ACC112 (cell line): Measurements from ENCODE around the gene CRADD.

Experiments used
- H2AFZ ChIP-seq: fragments of 200-600 bp; sonication (generic); one replicate; pipeline ENCODE4 v1.6.0; 2017; ENCODE audit warnings: antibody characterized with exemption, low read length; ENCODE audit not compliant: unreplicated experiment
- H3K27ac ChIP-seq: fragments of 200-600 bp; sonication (generic); 2 replicates; pipeline ENCODE4 v1.5.1; 2014; ENCODE audit warnings: low read depth, mild to moderate bottlenecking, antibody characterized with exemption, low read length, moderate library complexity
- H3K27me3 ChIP-seq: fragments of 200-600 bp; sonication (generic); 2 replicates; pipeline ENCODE4 v1.6.1; 2014; ENCODE audit warnings: mild to moderate bottlenecking, antibody characterized with exemption, low read length, moderate library complexity, mixed read lengths; ENCODE audit not compliant: insufficient read depth
- H3K36me3 ChIP-seq: fragments of 200-600 bp; sonication (generic); 2 replicates; pipeline ENCODE4 v1.6.1; 2016; ENCODE audit warnings: mild to moderate bottlenecking, antibody characterized with exemption, low read length, moderate library complexity, mixed read lengths; ENCODE audit not compliant: insufficient read depth
- H3K4me1 ChIP-seq: fragments of 200-600 bp; sonication (generic); one replicate; pipeline ENCODE4 v1.6.1; 2016; ENCODE audit warnings: low read length, mixed read lengths; ENCODE audit not compliant: insufficient read depth, unreplicated experiment, control insufficient read depth
- H3K4me3 ChIP-seq: fragments of 200-600 bp; sonication (generic); 2 replicates; pipeline ENCODE4 v1.5.1; 2014; ENCODE audit warnings: mild to moderate bottlenecking, low read depth, low read length
- H3K79me2 ChIP-seq: fragments of 200-600 bp; sonication (generic); one replicate; pipeline ENCODE4 v1.6.0; 2016; ENCODE audit warnings: low read length; ENCODE audit not compliant: control insufficient read depth, unreplicated experiment, insufficient read depth

Gene CRADD

GRCh38 chr12:93853698-93854478 lies 176.7 kb downstream of the CRADD start:
- no peaks in the 10 kb centered on the region for H3K27me3 ChIP-seq
- no peak overlapping the region for H2AFZ ChIP-seq
- no peak overlapping the region for H3K27ac ChIP-seq
- no peaks in the 10 kb centered on the region for H3K36me3 ChIP-seq
- no peak overlapping the region for H3K4me3 ChIP-seq
- H3K79me2 ChIP-seq, result no peaks in the 10 kb centered on the region
- no peaks in the 10 kb centered on the region for H3K4me1 ChIP-seq

GRCh38 chr12:93855261-93855660 lies 178.1 kb downstream of the CRADD start:
- no peaks in the 10 kb centered on the region for H3K27me3 ChIP-seq
- no peak overlapping the region for H2AFZ ChIP-seq
- H3K79me2 ChIP-seq, result no peaks in the 10 kb centered on the region
- H3K27ac ChIP-seq, result no peak overlapping the region
- H3K4me1 ChIP-seq, result no peaks in the 10 kb centered on the region
- H3K36me3 ChIP-seq, result no peaks in the 10 kb centered on the region
- H3K4me3 ChIP-seq, result no peak overlapping the region

- H3K27me3 ChIP-seq, result no peaks in the 10 kb centered on the region
- no peak overlapping the region for H3K27ac ChIP-seq
- H2AFZ ChIP-seq, result no peak overlapping the region
- H3K36me3 ChIP-seq, result no peaks in the 10 kb centered on the region
- H3K4me1 ChIP-seq, result no peaks in the 10 kb centered on the region
- H3K79me2 ChIP-seq, result no peaks in the 10 kb centered on the region
- no peak overlapping the region for H3K4me3 ChIP-seq
These were observed 179.4 kb downstream of the CRADD start for GRCh38 chr12:93856611-93857010.

- H2AFZ ChIP-seq, result no peak overlapping the region
- no peak overlapping the region for H3K27ac ChIP-seq
- H3K4me3 ChIP-seq, result no peak overlapping the region
- H3K27me3 ChIP-seq, result no peaks in the 10 kb centered on the region
- no peaks in the 10 kb centered on the region for H3K4me1 ChIP-seq
- H3K79me2 ChIP-seq, result no peaks in the 10 kb centered on the region
- H3K36me3 ChIP-seq, result no peaks in the 10 kb centered on the region
These were observed 180.2 kb downstream of the CRADD start for GRCh38 chr12:93857279-93857938.

- H2AFZ ChIP-seq, result no peak overlapping the region
- H3K36me3 ChIP-seq, result no peaks in the 10 kb centered on the region
- H3K4me1 ChIP-seq, result no peaks in the 10 kb centered on the region
- no peak overlapping the region for H3K4me3 ChIP-seq
- H3K27ac ChIP-seq, result no peak overlapping the region
- no peaks in the 10 kb centered on the region for H3K27me3 ChIP-seq
- H3K79me2 ChIP-seq, result no peaks in the 10 kb centered on the region
These were observed 180.8 kb downstream of the CRADD start for GRCh38 chr12:93857991-93858447.

- H3K4me1 ChIP-seq, result no peaks in the 10 kb centered on the region
- no peak overlapping the region for H3K4me3 ChIP-seq
- no peak overlapping the region for H3K27ac ChIP-seq
- H3K79me2 ChIP-seq, result no peaks in the 10 kb centered on the region
- no peak overlapping the region for H2AFZ ChIP-seq
- H3K36me3 ChIP-seq, result no peaks in the 10 kb centered on the region
- no peaks in the 10 kb centered on the region for H3K27me3 ChIP-seq
These were observed 183.6 kb downstream of the CRADD start for GRCh38 chr12:93860668-93861373.

- Histone ChIP-seq H3K4me3 (no peak overlapping the region), H3K27me3 (no peaks in the 10 kb centered on the region), H3K4me1 (no peaks in the 10 kb centered on the region), H3K27ac (no peak overlapping the region), H2AFZ (no peak overlapping the region), H3K79me2 (no peaks in the 10 kb centered on the region), H3K36me3 (0 out of 2 replicates have a peak, but pooled peaks cover 7% of the 10 kb centered on the region)
These were observed 185.2 kb downstream of the CRADD start for GRCh38 chr12:93862424-93862823.

- Histone ChIP-seq H2AFZ (no peak overlapping the region), H3K4me3 (no peak overlapping the region), H3K27ac (no peak overlapping the region), H3K4me1 (no peaks in the 10 kb centered on the region), H3K79me2 (no peaks in the 10 kb centered on the region), H3K27me3 (no peaks in the 10 kb centered on the region), H3K36me3 (0 out of 2 replicates have a peak, but pooled peaks cover 7% of the 10 kb centered on the region)
These were observed 188.6 kb downstream of the CRADD start for GRCh38 chr12:93865751-93866150.

- no peak overlapping the region for H3K4me3 ChIP-seq
- H3K36me3 ChIP-seq, result 0 out of 2 replicates have a peak, but pooled peaks cover 7% of the 10 kb centered on the region
- H3K27me3 ChIP-seq, result no peaks in the 10 kb centered on the region
- H3K27ac ChIP-seq, result no peak overlapping the region
- H3K79me2 ChIP-seq, result no peaks in the 10 kb centered on the region
- H2AFZ ChIP-seq, result no peak overlapping the region
- no peaks in the 10 kb centered on the region for H3K4me1 ChIP-seq
These were observed 191.6 kb downstream of the CRADD start for GRCh38 chr12:93868771-93869170.

GRCh38 chr12:93870020-93870795 lies 193.0 kb downstream of the CRADD start:
- H3K4me1 ChIP-seq, result no peaks in the 10 kb centered on the region
- H3K4me3 ChIP-seq, result no peak overlapping the region
- H2AFZ ChIP-seq, result no peak overlapping the region
- H3K79me2 ChIP-seq, result no peaks in the 10 kb centered on the region
- H3K27ac ChIP-seq, result no peak overlapping the region
- H3K36me3 ChIP-seq, result 0 out of 2 replicates have a peak, but pooled peaks cover 7% of the 10 kb centered on the region
- H3K27me3 ChIP-seq, result no peaks in the 10 kb centered on the region
